HG03469 (cell line): Measurements from ENCODE around the gene KLHL14.

Source experiments
- ATAC-seq: cut with Tn5 transposase; IDR thresholded peaks from one replicate; pipeline ENCODE4 v1.9.1; 2021; ENCODE audit warnings: mild to moderate bottlenecking, moderate library complexity, moderate number of reproducible peaks; ENCODE audit not compliant: unreplicated experiment

KLHL14 gene

GRCh38 chr18:32770666-32771168 lies 2.1 kb downstream of the KLHL14 start:
- no peak for ATAC-seq

GRCh38 chr18:32770054-32770665 lies 2.7 kb downstream of the KLHL14 start:
- no peak for ATAC-seq

- ATAC-seq: no peak
These were observed 3.2 kb downstream of the KLHL14 start for GRCh38 chr18:32769586-32770053.

GRCh38 chr18:32769071-32769585 lies 3.7 kb downstream of the KLHL14 start:
- no peak for ATAC-seq

GRCh38 chr18:32767400-32767799 lies 5.4 kb downstream of the KLHL14 start:
- no peak for ATAC-seq

GRCh38 chr18:32764611-32765244 lies 8.1 kb downstream of the KLHL14 start:
- ATAC-seq: no peak

- ATAC-seq: no peak
These were observed 9.5 kb downstream of the KLHL14 start for GRCh38 chr18:32763293-32763692.

GRCh38 chr18:32761231-32761630 lies 11.6 kb downstream of the KLHL14 start:
- no peak for ATAC-seq

GRCh38 chr18:32760391-32760790 lies 12.4 kb downstream of the KLHL14 start:
- peak; percentile 98 for ATAC-seq

- no peak for ATAC-seq
These were observed 13.1 kb downstream of the KLHL14 start for GRCh38 chr18:32759611-32760167.

GRCh38 chr18:32754508-32755263 lies 18.1 kb downstream of the KLHL14 start:
- no peak for ATAC-seq

- no peak for ATAC-seq
These were observed 19.1 kb downstream of the KLHL14 start for GRCh38 chr18:32753656-32754260.

- ATAC-seq: no peak
These were observed 22.5 kb downstream of the KLHL14 start for GRCh38 chr18:32750328-32750727.

- ATAC-seq: no peak
These were observed 23.0 kb downstream of the KLHL14 start for GRCh38 chr18:32749809-32750208.

GRCh38 chr18:32742579-32742978 lies 30.2 kb downstream of the KLHL14 start:
- ATAC-seq: no peak

- no peak for ATAC-seq
These were observed 37.0 kb downstream of the KLHL14 start for GRCh38 chr18:32735781-32736180.

- ATAC-seq: no peak
These were observed 38.4 kb downstream of the KLHL14 start for GRCh38 chr18:32734442-32734841.

- no peak for ATAC-seq
These were observed 40.7 kb downstream of the KLHL14 start for GRCh38 chr18:32732165-32732564.

- ATAC-seq: peak; percentile 97
These were observed 42.2 kb downstream of the KLHL14 start for GRCh38 chr18:32730620-32731091.

- ATAC-seq: no peak
These were observed 42.8 kb downstream of the KLHL14 start for GRCh38 chr18:32730068-32730467.
